Tibial nerve (tissue), 4 donors: ENCODE data around the gene ZNF423. TPM values are rescaled to one million over a fixed set of nuclear protein-coding genes. Genes with fewer than 3 reads are reported as not detected.

Experiments
- DNase-seq, 2 donors: peaks; one replicate each; pipeline ENCODE4 v3.0.0-alpha.2; 2019; ENCODE audit warnings: low spot score in 2 of 2
- H3K27ac ChIP-seq, 4 donors: fragments of 200-600 bp; sonication (generic) in 3 of 4; one replicate each; pipeline ENCODE4 v1.5.1; 2017 to 2019; ENCODE audit warnings: mild to moderate bottlenecking in 1 of 4
- H3K27me3 ChIP-seq, 2 donors: fragments of 200-600 bp; sonication (generic) in 1 of 2; one replicate each; pipeline versions ENCODE4 v1.5.1 to v1.6.0; 2017 to 2019
- H3K36me3 ChIP-seq, 3 donors: fragments of 200-600 bp; sonication (generic); one replicate each; pipeline ENCODE4 v1.5.1; 2018 to 2019
- H3K4me1 ChIP-seq, 4 donors: fragments of 200-600 bp; sonication (generic) in 3 of 4; one replicate each; pipeline ENCODE4 v1.5.1; 2017 to 2019
- H3K4me3 ChIP-seq, 4 donors: fragments of 200-600 bp; sonication (generic) in 3 of 4; one replicate each; pipeline ENCODE4 v1.5.1; 2017 to 2019; ENCODE audit warnings: mild to moderate bottlenecking in 1 of 4, moderate library complexity in 1 of 4
- H3K9me3 ChIP-seq, 4 donors: fragments of 200-600 bp; sonication (generic) in 3 of 4; one replicate each; pipeline ENCODE4 v1.5.1; 2017 to 2019
- EP300 ChIP-seq, 2 donors: sonication (generic); formaldehyde crosslinking; IDR thresholded peaks; one replicate each; pipeline ENCODE4 v1.6.1; 2017; ENCODE audit warnings: antibody characterized with exemption in 2 of 2, mild to moderate bottlenecking in 1 of 2
- POLR2A ChIP-seq, 2 donors: fragments of 450-650 bp; IDR thresholded peaks; one replicate each; pipeline ENCODE4 v1.6.1; 2017; ENCODE audit warnings: antibody characterized with exemption in 2 of 2, mild to moderate bottlenecking in 2 of 2, moderate library complexity in 2 of 2
- WGBS, 2 donors: methylation state at CpG; one replicate each; pipeline ENCODE4 v1.1.5; 2018; 5-methylcytosine and 5-hydroxymethylcytosine counted together
- total RNA-seq, 4 donors: library from RNA; depleted of rRNA; stranded (reverse); fragments of >200 nt; gene quantifications; one replicate each; pipeline ENCODE4 v1.1.0, GENCODE V29; 2016
- TF ChIP-seq, protein P1 (sequence below), 5 experiments: fragments of 200-600 bp in 3 of 5; fragments of 450-650 bp in 2 of 5; sonication (generic) in 3 of 5; IDR thresholded peaks; one replicate each; pipeline ENCODE4 v1.5.1; 2016 to 2019; ENCODE audit warnings: antibody characterized with exemption in 5 of 5, mild to moderate bottlenecking in 3 of 5, moderate library complexity in 2 of 5

Gene ZNF423
- total RNA-seq, 4 donors from 2014 or later, result 15.9 to 20.5 (median 18.5) TPM

DNA sequence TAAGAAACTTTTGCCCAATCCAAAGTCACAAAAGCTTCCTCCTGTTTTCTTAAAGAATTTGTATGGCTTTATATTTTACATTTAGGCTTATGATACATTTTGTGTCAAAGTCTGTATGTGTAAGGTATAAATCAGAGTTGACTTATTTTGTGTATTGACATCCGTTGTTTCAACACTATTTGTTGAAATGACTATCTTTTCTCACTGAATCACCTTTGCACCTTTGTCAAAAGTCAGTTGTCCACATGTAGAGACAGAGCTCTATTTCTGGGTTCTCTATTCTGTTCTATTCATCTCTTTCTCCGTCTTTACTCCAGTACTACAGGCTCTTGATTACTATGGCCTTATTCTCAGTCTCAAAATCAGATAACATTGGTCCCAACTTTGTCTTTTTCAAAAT, 409.1 kb downstream of the ZNF423 start:
- WGBS, 2 donors, result 75 to 90% methylated on average over 2 of the region's 2 CpGs
- Histone ChIP-seq H3K9me3 (no peaks in the 10 kb centered on the region), H3K27ac (no peak overlapping the region), H3K36me3 (no peaks in the 10 kb centered on the region), H3K27me3 (no peaks in the 10 kb centered on the region), H3K4me3 (no peak overlapping the region), H3K4me1 (no peaks in the 10 kb centered on the region)
- DNase-seq, result no peak
- TF ChIP-seq EP300 (IDR thresholded peaks at IDR 0.05) (no peak), POLR2A (IDR thresholded peaks at IDR 0.05) (no peak)
- TF ChIP-seq, protein P1, sequence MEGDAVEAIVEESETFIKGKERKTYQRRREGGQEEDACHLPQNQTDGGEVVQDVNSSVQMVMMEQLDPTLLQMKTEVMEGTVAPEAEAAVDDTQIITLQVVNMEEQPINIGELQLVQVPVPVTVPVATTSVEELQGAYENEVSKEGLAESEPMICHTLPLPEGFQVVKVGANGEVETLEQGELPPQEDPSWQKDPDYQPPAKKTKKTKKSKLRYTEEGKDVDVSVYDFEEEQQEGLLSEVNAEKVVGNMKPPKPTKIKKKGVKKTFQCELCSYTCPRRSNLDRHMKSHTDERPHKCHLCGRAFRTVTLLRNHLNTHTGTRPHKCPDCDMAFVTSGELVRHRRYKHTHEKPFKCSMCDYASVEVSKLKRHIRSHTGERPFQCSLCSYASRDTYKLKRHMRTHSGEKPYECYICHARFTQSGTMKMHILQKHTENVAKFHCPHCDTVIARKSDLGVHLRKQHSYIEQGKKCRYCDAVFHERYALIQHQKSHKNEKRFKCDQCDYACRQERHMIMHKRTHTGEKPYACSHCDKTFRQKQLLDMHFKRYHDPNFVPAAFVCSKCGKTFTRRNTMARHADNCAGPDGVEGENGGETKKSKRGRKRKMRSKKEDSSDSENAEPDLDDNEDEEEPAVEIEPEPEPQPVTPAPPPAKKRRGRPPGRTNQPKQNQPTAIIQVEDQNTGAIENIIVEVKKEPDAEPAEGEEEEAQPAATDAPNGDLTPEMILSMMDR (IDR thresholded peaks at IDR 0.05), result no peak

DNA sequence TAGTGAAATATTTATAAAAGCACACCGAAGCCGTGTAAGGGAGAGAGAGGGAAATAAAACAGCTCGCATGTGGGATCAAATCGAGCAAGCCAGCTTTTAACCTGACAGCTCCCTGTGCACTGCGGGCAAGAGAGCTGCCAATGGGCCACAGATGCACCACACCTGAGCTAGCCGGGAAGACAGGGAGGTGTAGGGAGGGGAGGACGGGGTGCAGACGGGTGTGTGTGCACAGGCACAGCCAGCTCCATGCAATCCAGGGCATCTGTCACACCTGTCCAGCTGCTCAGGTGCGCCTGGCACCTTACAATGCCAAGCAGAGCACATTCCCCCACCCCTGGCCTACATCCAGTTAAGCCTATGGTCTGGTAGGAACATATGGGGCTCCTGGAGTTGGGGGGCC, 412.3 kb downstream of the ZNF423 start:
- 77 to 85% methylated on average over 9 of the region's 9 CpGs for WGBS, 2 donors
- Histone ChIP-seq H3K27ac (no peak overlapping the region), H3K4me3 (no peak overlapping the region), H3K4me1 (peaks cover 0 to 16% (median 0%) of the 10 kb centered on the region in 4 donors), H3K9me3 (no peaks in the 10 kb centered on the region), H3K36me3 (no peaks in the 10 kb centered on the region), H3K27me3 (no peaks in the 10 kb centered on the region)
- no peak for DNase-seq
- TF ChIP-seq EP300 (IDR thresholded peaks at IDR 0.05) (no peak), POLR2A (IDR thresholded peaks at IDR 0.05) (no peak)
- TF ChIP-seq, protein P1 (IDR thresholded peaks at IDR 0.05), result no peak

DNA sequence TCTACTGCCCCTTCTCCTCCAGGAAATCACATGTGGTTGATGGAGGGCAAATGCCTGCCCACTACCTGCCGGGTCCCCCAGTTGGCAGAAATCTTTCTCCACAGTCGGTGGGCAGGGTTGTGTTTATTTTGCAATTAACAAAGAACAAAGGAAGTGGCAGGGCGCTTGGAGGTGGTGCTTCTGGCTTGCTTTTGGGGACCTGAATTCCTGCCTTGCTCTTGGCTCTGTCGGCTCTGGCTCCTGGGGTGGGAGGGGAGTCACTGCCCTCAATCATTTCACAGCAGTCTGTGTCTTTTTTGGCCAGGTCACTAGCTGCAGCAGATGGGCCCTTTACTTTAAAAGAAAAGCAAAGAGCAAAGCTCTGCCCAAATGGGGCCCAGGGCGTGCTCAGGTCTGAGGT, 413.1 kb downstream of the ZNF423 start:
- 50 to 57% methylated on average over 5 of the region's 5 CpGs for WGBS, 2 donors
- Histone ChIP-seq H3K9me3 (no peaks in the 10 kb centered on the region), H3K36me3 (no peaks in the 10 kb centered on the region), H3K4me3 (no peak overlapping the region), H3K4me1 (peaks cover 0 to 16% (median 0%) of the 10 kb centered on the region in 4 donors), H3K27ac (no peak overlapping the region), H3K27me3 (no peaks in the 10 kb centered on the region)
- TF ChIP-seq POLR2A (IDR thresholded peaks at IDR 0.05), result no peak
- no peak for TF ChIP-seq EP300 (IDR thresholded peaks at IDR 0.05)
- TF ChIP-seq, protein P1 (IDR thresholded peaks at IDR 0.05), result no peak
- no peak for DNase-seq

DNA sequence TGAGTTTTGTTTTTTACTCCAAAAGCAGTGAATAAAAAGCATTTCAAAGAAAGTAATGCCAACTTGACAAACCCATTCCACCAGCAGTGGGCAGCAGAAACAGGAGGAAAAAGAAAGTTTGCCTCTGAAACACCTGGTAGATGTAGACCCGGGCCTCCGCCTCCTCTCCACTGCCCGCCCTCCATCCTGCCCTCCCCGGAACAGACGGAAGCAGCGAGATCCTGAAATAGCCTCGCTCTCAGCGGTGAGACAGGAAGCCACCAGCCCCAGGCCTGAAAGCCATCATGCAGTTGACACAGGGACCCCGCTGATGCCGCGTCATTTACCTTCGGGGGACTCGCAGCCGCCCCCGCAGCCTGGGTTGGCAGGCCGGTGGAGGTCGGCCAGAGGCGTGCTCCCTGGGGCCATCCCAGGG, 414.5 kb downstream of the ZNF423 start:
- H3K27me3 ChIP-seq, result no peaks in the 10 kb centered on the region
- H3K9me3 ChIP-seq, result no peaks in the 10 kb centered on the region
- peak in 1 of 2 donors; percentile 15 for DNase-seq
- peak overlapping the region in 1 of 4 donors; percentile 10 for H3K4me3 ChIP-seq
- no peak overlapping the region for H3K27ac ChIP-seq
- no peak for TF ChIP-seq EP300 (IDR thresholded peaks at IDR 0.05)
- no peak for TF ChIP-seq POLR2A (IDR thresholded peaks at IDR 0.05)
- TF ChIP-seq, protein P1 (IDR thresholded peaks at IDR 0.05), result no peak
- H3K4me1 ChIP-seq, result peaks cover 0 to 16% (median 0%) of the 10 kb centered on the region in 4 donors
- H3K36me3 ChIP-seq, result no peaks in the 10 kb centered on the region
- WGBS, 2 donors, result 15 to 18% methylated on average over 11 to 18 of the region's 18 CpGs

DNA sequence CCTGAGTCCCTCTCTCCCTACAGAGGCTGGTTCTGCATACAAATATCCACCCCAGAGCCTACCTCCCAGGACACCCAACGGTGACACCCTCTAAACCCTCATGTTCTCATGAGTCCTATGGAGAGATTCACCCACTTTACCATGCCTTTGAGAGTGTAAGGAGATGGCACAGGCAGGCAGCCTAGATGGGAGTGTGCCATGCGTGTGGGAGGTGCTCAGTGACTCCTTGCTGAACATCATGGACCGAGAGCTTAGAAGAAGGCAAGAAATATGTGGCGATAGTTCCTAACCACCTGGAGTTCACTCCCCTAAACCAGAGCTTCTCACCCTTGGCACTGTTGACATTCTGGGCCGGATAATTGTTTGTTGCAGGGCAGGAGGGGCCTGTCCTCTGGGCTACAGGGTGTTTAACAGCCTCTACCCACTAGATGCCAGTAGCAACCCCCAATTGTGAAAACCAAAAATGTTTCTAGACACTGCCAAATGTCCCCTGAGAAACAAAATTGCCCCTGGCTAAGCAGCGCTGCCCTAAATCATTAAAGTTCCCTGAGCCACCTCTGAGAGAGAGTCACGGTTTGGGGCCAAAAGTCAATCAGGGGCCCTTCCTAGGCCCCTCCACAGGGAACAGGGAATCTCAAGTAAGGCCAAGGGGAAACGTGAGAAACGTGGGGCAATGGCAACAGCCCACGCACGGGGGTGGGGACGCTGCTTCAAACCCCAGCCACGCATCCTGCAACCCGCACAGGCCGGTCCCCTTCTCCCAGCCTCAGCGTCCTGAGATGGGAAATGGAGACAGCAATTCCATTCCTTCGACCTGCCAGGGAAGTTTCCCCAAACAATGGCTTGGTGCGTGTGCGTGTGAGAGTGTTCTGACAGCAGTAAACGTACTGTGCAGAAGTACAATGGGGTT, 415.5 kb downstream of the ZNF423 start:
- Histone ChIP-seq H3K4me3 (no peak overlapping the region), H3K27me3 (no peaks in the 10 kb centered on the region), H3K27ac (no peak overlapping the region), H3K4me1 (peaks cover 0 to 16% (median 0%) of the 10 kb centered on the region in 4 donors), H3K36me3 (no peaks in the 10 kb centered on the region), H3K9me3 (no peaks in the 10 kb centered on the region)
- TF ChIP-seq EP300 (IDR thresholded peaks at IDR 0.05) (no peak), POLR2A (IDR thresholded peaks at IDR 0.05) (no peak)
- TF ChIP-seq, protein P1 (IDR thresholded peaks at IDR 0.05), result no peak
- WGBS, 2 donors, result 57 to 74% methylated on average over 20 of the region's 20 CpGs
- DNase-seq, result no peak
